GM21576 (cell line): ENCODE results near the gene HERC2.
A peak's percentile ranks its signal among the peaks of the same experiment; 100 is the strongest.

Experiments
- ATAC-seq: cut with Tn5 transposase; IDR thresholded peaks from one replicate; pipeline ENCODE4 v1.9.1; 2021; ENCODE audit warnings: mild to moderate bottlenecking, moderate library complexity; ENCODE audit not compliant: unreplicated experiment

HERC2 gene

GRCh38 chr15:28099555-28100140, 222.3 kb downstream of the HERC2 start:
- ATAC-seq, result no peak

GRCh38 chr15:28098766-28099554, 223.0 kb downstream of the HERC2 start, which contains the start of gene OCA2:
OCA2 (minus strand) TSS chr15:28099315; CDS start chr15:28081874, 17,441 bp downstream.
- ATAC-seq, result no peak

DNA sequence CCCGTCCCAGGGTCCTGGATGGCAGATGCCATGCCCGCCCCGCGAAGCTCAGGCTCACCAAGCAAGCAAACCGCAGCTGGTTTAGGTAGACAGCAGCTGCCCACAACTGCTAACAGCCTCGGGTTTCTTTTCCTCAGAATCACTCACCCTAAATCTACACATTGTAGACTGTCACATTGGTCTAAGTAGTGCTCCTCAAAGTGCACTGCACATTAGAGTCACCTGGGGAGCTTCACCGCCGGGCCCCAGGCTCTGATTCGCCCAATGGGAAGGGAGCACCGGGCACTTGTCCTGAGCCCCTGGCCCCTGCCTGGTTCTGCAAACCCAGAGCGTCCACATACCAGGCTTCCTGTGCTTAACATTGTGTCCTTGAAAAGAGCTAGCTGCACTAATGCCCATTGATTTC, 223.6 kb downstream of the HERC2 start:
- no peak for ATAC-seq

DNA sequence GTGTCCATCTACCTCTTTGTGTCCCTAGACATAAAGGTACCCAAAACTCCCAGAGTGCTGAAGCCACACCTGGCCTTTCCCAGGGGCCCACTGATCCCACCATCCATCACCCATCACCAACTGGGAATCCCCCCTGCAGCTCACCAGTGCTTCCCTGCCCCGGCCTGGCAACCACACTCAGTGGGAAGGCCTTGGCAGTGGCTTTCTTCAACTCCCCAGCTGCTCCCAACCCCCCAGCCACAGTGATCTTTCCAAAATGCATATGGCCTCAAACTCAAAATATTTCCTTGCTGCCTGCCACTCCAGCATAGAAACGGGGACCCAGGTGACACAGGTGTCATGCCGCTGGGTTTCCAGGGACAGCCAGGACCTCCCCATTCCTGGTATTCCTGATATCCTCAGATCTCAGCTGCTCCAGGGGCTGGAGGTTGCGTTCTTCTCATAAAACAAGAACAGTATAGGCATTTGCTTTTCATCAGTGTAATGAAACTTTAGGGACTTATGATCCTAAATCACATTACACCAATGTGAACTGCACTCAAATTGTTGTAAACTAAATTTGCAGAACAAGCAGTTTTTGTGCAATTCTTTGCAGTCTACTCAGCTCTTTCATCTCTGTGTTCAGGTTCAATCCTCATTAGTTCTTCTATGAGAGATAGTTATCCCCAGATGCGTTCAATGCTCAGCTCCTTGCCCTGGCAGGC, 224.2 kb downstream of the HERC2 start:
- no peak for ATAC-seq

DNA sequence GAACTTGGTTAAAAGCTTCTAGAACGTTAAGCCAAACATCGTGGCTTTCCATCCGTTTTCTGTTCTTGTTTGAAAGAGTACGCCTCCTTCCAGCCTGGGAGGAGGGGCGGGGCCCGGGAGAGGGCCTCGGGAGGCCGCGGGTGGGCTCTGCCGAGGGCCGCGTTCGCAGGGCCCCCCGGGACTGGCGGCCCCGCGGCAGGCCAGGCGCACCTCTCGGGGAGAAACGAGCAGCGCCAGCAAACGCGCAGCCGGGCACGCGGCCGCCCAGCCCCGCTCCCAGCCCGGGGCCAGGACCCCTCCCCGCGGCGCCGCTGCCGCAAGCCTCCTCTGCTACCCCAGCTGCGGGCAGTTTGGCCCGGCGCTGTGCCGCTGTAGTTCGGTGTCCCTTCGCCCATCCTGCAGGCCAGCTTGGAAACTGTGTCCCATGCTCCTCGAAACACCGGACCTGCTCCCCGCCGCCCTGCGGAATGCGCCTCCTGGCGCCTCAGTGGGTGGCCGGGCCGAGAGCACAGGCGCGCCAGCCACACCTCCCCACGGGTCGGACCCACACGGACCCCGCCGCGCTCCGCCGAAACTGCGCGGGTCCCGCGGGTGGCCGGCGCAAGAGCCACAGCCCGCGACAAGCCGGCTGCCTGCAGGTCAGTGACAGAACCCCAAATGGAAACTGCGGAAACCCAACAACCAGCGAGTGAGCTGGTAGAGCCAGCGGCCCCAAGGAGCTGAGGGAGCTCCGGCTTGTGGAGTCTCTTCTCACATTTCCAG, 225.1 kb downstream of the HERC2 start:
- ATAC-seq, result peak; percentile 5

GRCh38 chr15:28096411-28096669, 225.6 kb downstream of the HERC2 start:
- no peak for ATAC-seq

DNA sequence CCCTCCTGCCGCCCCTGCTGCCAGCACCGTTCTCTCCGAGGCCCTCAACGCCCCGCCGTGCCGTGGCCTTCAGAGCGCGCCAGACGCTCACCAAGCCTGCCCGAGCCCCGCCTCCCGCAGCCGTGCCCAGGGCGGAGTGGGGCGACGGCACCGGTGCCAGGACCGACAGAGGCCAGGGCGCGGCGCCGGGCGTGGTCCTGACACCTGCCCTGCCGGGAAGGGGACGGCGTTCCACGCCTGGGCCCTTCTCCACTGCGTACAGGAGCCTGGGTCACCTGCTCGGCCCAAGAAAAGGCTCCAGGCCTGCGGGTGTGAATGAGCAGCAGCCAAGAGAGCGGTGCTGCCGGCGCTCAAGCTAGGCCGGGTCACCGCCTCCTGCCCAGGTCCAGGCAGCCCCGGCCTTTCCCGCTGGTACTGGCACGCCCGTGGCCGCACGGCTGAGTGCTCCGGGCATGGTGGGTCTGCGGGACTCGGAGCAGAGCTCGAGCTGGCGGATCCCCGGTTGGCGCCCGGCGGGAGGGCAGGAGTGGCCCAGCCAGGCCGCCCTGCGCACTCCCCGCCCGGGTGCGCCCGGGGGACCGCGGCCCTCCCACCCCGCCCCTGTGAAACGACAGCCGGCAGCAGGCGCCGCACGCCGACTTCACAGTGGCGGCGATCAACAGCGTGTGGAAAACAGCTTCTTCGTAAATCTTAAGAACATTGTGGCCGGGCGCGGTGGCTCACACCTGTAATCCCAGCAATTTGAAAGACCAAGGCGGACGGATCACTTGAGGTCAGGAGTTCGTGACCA, 227.1 kb downstream of the HERC2 start:
- no peak for ATAC-seq

GRCh38 chr15:28093752-28094535, 228.0 kb downstream of the HERC2 start:
- ATAC-seq, result no peak

DNA sequence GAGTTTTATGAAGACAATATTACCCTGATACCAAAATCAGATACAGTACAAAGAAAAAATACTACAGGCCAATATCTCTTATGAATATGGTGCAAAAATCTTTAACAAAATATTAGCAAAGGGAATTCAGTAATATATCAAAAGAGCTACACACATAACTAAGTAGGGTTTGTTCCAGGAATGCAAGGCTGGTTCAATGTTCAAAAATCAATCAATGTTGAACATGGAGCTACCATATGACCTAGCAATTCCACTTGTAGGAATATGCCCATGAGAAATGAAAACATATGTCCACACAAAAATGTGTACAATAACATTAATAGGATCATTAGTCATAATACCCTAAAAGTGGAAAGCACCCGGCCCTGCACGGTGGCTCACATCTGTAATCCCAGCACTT, 230.7 kb downstream of the HERC2 start:
- ATAC-seq, result no peak

DNA sequence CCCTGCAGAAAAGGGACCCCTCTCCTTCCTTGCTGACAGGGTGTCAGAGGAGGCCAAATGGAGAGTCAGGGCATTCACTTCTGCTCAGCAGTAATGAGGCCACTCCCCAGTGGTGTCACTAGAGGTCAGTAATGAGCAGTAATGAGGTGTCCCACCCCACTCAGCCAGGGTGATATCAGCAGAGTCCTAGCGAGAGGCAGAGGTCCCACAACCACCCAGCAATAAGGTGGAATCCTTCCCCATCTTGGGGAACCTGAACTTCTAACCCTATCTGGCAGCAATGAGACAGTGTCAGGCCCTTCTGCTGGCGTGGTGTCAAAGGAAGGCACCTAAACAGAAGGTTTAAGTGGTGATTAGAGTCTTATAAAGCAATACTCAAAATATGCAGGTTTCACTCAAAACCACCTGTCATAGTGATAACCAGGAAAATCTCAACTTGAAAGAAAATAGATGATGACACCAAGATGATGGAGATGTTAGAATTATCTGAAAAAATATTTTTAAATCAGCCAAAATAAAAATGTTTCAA, 235.7 kb downstream of the HERC2 start:
- ATAC-seq, result peak; percentile 92

GRCh38 chr15:28085489-28086174, 236.3 kb downstream of the HERC2 start:
- ATAC-seq, result no peak

- ATAC-seq, result no peak
Observed at GRCh38 chr15:28084547-28084946, 237.4 kb downstream of the HERC2 start.

GRCh38 chr15:28082891-28083684, 238.9 kb downstream of the HERC2 start:
- ATAC-seq, result no peak

- ATAC-seq, result no peak
Observed at GRCh38 chr15:28081594-28081993, 240.4 kb downstream of the HERC2 start.

DNA sequence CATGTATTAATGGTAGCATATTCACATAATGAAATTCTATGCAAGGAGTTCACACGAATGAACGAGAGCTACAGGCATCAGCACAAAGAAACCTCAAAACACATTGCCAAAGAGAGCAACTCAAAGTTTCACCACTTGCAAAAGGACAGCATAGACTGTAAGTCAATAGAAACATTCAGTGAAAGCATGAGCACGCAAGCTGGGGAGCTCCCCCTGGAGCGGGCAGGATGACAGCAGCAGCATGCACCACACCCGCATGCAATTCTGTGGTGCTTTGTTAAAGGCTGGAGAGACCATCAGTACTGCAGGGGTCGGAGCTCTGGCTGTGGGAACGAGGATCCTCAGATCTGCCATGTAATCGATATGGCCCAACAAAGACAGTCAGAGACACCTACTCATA, 241.6 kb downstream of the HERC2 start:
- no peak for ATAC-seq

- ATAC-seq, result no peak
Observed at GRCh38 chr15:28079313-28079969, 242.5 kb downstream of the HERC2 start.

DNA sequence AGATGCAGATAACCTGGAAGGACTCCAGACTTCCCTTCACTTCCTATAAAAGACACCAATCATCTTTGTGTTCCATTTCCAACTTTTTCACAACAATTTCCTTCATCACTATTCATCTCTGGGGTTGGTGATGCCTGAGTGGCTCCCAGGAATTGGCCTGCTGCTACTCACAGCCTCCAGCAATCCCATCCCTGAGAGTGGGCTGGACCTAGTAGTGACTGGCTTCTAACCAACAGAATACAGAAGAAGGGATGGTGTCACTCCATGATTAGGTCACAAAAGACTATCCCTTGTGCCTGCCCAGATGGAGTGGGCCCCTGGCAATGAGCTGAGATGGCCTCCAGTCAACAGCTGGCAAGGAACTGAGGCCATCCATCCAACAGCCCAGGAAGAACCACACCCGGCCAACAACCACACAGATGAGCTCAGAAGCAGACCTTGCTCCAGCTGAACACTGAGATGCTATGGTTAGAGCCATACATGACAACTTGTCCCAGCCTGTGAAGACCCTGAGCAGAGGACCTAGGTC, 243.7 kb downstream of the HERC2 start:
- no peak for ATAC-seq
